OCI-LY1 (cell line): ENCODE results near the gene SH3BGRL2.

Experiments
- CTCF ChIP-seq: fragments of 200-600 bp; sonication (generic), shearing (Covaris generic); IDR thresholded peaks from 2 replicates; pipeline ENCODE4 v1.5.1; 2017; ENCODE audit warnings: mild to moderate bottlenecking, antibody characterized with exemption, low read length, moderate library complexity, mixed read lengths
- EZH2 ChIP-seq: fragments of 200-600 bp; sonication (generic), shearing (Covaris generic); IDR thresholded peaks from 2 replicates; pipeline ENCODE4 v1.8.0; 2017; ENCODE audit warnings: borderline replicate concordance, mixed run types, mild to moderate bottlenecking, antibody characterized with exemption, low read length, moderate library complexity, mixed read lengths

- TF ChIP-seq CTCF (no peak), EZH2 (no peak)
These were observed 39.7 kb downstream of the SH3BGRL2 start for GRCh38 chr6:79670789-79671188.
